AG10803 (cell line): ENCODE measurements around the gene TOX4.

ENCODE experiments used
- DNase-seq: peaks from one replicate; pipeline ENCODE4 v3.0.0; 2010; ENCODE audit warnings: low read depth
- H3K4me3 ChIP-seq: 2 replicates; pipeline ENCODE4 v1.5.1; 2011; ENCODE audit warnings: mild to moderate bottlenecking, low read length, control low read depth
- TF ChIP-seq, protein P1 (sequence below): conservative IDR thresholded peaks from 2 replicates; pipeline ENCODE4 v1.5.1; 2011; ENCODE audit warnings: mild to moderate bottlenecking, low read length, control low read depth, inconsistent platforms

The TOX4 gene

DNA sequence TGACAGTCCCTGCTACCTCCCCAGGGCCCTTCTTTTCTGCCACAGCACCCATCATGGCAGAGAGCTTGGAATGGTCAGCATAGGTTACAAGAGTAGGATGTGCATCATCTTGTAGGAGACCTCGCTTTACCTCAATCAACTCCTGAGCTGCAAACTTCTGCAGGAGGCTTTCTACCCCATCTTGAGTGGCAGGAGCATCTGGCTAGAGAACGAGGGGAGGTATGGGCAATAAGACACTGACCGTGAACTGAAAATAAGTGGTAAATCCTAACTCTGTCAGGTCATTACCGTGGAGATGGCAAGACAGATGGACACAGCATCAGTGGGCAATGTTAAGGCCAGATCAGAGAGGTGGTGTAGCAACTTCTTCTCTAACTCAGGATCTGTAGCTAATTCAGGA is 26.4 kb downstream of the TOX4 start:
- TF ChIP-seq, protein P1, sequence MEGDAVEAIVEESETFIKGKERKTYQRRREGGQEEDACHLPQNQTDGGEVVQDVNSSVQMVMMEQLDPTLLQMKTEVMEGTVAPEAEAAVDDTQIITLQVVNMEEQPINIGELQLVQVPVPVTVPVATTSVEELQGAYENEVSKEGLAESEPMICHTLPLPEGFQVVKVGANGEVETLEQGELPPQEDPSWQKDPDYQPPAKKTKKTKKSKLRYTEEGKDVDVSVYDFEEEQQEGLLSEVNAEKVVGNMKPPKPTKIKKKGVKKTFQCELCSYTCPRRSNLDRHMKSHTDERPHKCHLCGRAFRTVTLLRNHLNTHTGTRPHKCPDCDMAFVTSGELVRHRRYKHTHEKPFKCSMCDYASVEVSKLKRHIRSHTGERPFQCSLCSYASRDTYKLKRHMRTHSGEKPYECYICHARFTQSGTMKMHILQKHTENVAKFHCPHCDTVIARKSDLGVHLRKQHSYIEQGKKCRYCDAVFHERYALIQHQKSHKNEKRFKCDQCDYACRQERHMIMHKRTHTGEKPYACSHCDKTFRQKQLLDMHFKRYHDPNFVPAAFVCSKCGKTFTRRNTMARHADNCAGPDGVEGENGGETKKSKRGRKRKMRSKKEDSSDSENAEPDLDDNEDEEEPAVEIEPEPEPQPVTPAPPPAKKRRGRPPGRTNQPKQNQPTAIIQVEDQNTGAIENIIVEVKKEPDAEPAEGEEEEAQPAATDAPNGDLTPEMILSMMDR: no peak
- H3K4me3 ChIP-seq: no peak overlapping the region
- DNase-seq: no peak

DNA sequence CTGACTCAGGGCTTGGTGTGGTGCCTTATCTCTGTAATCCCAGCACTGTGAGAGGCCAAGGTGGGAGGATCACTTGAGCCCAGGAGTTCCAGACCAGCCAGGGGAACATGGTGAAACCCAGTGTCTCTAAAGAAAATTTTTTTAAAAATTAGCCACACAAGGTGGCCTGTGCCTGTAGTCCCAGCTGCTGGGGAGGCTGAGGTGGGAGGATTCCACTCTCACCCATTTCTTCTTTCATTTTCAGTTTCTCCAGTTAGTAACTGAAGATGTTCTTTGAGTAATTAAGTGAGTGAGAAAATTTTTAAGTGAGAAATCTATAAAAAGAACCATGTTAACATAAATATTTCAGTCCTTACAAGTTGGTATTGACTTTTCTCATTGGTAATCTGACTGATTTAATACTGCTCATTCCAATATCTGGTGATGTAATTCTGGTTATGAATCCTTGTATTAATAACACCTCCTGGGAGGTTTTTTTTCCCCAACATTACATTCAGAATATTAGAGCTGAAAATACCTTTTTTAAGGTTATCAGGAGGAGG is 28.1 kb downstream of the TOX4 start:
- no peak overlapping the region for H3K4me3 ChIP-seq
- TF ChIP-seq, protein P1: no peak
- no peak for DNase-seq

GRCh38 chr14:21506557-21506956 is 29.6 kb downstream of the TOX4 start:
- TF ChIP-seq, protein P1: no peak
- no peak overlapping the region for H3K4me3 ChIP-seq
- DNase-seq: no peak

GRCh38 chr14:21509432-21510143 is 32.6 kb downstream of the TOX4 start:
- peak overlapping the region; percentile 98 for H3K4me3 ChIP-seq
- TF ChIP-seq, protein P1: no peak
- no peak for DNase-seq

- TF ChIP-seq, protein P1: no peak
- DNase-seq: peak; percentile 99
- peak within 1 kb of the TSS; percentile 98 for H3K4me3 ChIP-seq
Observed at GRCh38 chr14:21510735-21511657, 34.0 kb downstream of the TOX4 start, which contains the start of gene METTL3. Gene METTL3, minus strand, starts transcription at chr14:21511340. Its CDS starts 117 bp downstream, at chr14:21511223.

GRCh38 chr14:21514341-21514740 is 37.3 kb downstream of the TOX4 start:
- H3K4me3 ChIP-seq: no peak overlapping the region
- no peak for DNase-seq
- TF ChIP-seq, protein P1: no peak
